Activated T-helper 9 cell treated with anti-CD3 and anti-CD28 coated beads, Interleukin-2, amount 50 U/mL, for 16 hours (primary cell): ENCODE data around the gene GALM.
"Not testable (repeated sequence)": the region's sequence is repeated elsewhere in the genome, so short reads cannot be mapped to it uniquely, and the experiment has no call there.

ENCODE experiments used
- DNase-seq: peaks from one replicate; pipeline ENCODE4 v3.0.0-alpha.2; 2020; ENCODE audit warnings: low read depth

The GALM gene

GRCh38 chr2:38711558-38711957 lies 45.6 kb downstream of the GALM start:
- DNase-seq: no peak

- DNase-seq: no peak
These were observed 46.5 kb downstream of the GALM start for GRCh38 chr2:38712413-38712812.

- no peak for DNase-seq
These were observed 47.0 kb downstream of the GALM start for GRCh38 chr2:38712871-38713270.

GRCh38 chr2:38713338-38713737 lies 47.4 kb downstream of the GALM start:
- no peak for DNase-seq

GRCh38 chr2:38714941-38715340 lies 49.0 kb downstream of the GALM start:
- not testable (repeated sequence) for DNase-seq

GRCh38 chr2:38716185-38716584 lies 50.3 kb downstream of the GALM start:
- DNase-seq: no peak

GRCh38 chr2:38718601-38719000 lies 52.7 kb downstream of the GALM start:
- DNase-seq: no peak

- no peak for DNase-seq
These were observed 53.8 kb downstream of the GALM start for GRCh38 chr2:38719706-38720105.

- no peak for DNase-seq
These were observed 54.8 kb downstream of the GALM start for GRCh38 chr2:38720613-38721241.

- DNase-seq: peak; percentile 55
These were observed 56.6 kb downstream of the GALM start for GRCh38 chr2:38722271-38723061.

GRCh38 chr2:38723173-38723572 lies 57.3 kb downstream of the GALM start:
- DNase-seq: no peak

GRCh38 chr2:38727661-38728060 lies 61.7 kb downstream of the GALM start:
- no peak for DNase-seq

GRCh38 chr2:38728694-38729093 lies 62.8 kb downstream of the GALM start:
- DNase-seq: no peak

- no peak for DNase-seq
These were observed 65.2 kb downstream of the GALM start for GRCh38 chr2:38731090-38731489.

GRCh38 chr2:38731684-38732221 lies 65.8 kb downstream of the GALM start:
- no peak for DNase-seq

- DNase-seq: no peak
These were observed 67.5 kb downstream of the GALM start for GRCh38 chr2:38733300-38733971.

- no peak for DNase-seq
These were observed 68.6 kb downstream of the GALM start for GRCh38 chr2:38734299-38735058.

- DNase-seq: no peak
These were observed 70.0 kb downstream of the GALM start for GRCh38 chr2:38735999-38736320.

GRCh38 chr2:38737000-38737698 lies 71.2 kb downstream of the GALM start:
- DNase-seq: not testable (repeated sequence)

- DNase-seq: no peak
These were observed 72.0 kb downstream of the GALM start for GRCh38 chr2:38737925-38738324.

- no peak for DNase-seq
These were observed 73.6 kb downstream of the GALM start for GRCh38 chr2:38739524-38739923.
